AG04450 (cell line): ENCODE data around the gene CACNA1F. TPM values are rescaled to one million over a fixed set of nuclear protein-coding genes. Genes with fewer than 3 reads are reported as not detected.

ENCODE experiments used
- CTCF ChIA-PET: fragments of 300-600, 350-600 bp; formaldehyde crosslinking; extraction: SDS; loops from one replicate; lab custom pipeline; 2022; ENCODE audit warnings: antibody characterized with exemption, inconsistent platforms; lab: Charles Lee
- POLR2A ChIA-PET: fragments of 350-600 bp; formaldehyde crosslinking; extraction: SDS; loops from one replicate; lab custom pipeline; 2021; ENCODE audit warnings: antibody characterized with exemption, inconsistent platforms; lab: Yijun Ruan, JAX
- DNase-seq: peaks from one replicate; pipeline ENCODE4 v3.0.0-alpha.2; 2011; ENCODE audit warnings: low read depth, low spot score
- H3K27ac ChIP-seq: one replicate; pipeline ENCODE4 v1.5.1; 2012; ENCODE audit warnings: low read depth, low read length, control low read depth
- H3K27me3 ChIP-seq: one replicate; pipeline ENCODE4 v1.6.0; 2012; ENCODE audit warnings: low read length; ENCODE audit not compliant: control insufficient read depth, insufficient read depth
- H3K4me3 ChIP-seq: 2 replicates; pipeline ENCODE4 v1.5.1; 2011; ENCODE audit warnings: mild to moderate bottlenecking, low read depth, low read length, control low read depth
- H3K9me3 ChIP-seq: 2 replicates; pipeline ENCODE4 v1.5.1; 2012; ENCODE audit warnings: low read length; ENCODE audit not compliant: control insufficient read depth, insufficient read depth
- polyA plus RNA-seq: library from polyadenylated mRNA; depleted of rRNA; stranded (reverse); fragments of >200 nt; gene quantifications from 2 replicates; pipeline ENCODE4 v1.2.3, GENCODE V29; 2011
- TF ChIP-seq, protein P1 (sequence below): IDR thresholded peaks from 2 replicates; pipeline ENCODE4 v1.5.1; 2011; ENCODE audit warnings: low read depth, low read length, control low read depth, inconsistent platforms

The CACNA1F gene
- polyA plus RNA-seq, 1 experiment = not detected

DNA sequence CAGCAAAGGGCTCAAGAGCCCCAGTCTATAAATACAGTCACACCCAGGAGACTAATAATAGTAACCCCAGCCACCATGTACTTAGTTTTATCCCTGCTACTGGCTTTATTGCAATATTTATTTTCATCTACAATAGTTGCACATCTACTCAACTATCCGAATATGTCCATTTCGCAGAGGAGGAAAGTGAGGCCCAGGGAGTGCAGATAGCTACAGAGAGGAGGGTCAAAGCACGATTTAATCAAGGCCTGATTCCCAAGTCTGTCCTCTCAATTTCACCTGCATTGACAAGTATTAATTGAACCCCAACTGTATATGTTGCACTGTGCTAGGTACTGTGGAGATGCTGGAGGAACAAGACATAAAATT lies 65.4 kb downstream of the CACNA1F start:
- Histone ChIP-seq H3K27ac (peak overlapping the region; percentile 85), H3K9me3 (no peaks in the 10 kb centered on the region), H3K27me3 (no peaks in the 10 kb centered on the region), H3K4me3 (peak overlapping the region; percentile 35)
- CTCF ChIA-PET = interaction anchor here (2.6 kb wide), 1 partner anchor 12 kb away, joined by 28 read pairs; no protein-coding TSS in a partner anchor
- no peak for DNase-seq
- POLR2A ChIA-PET = no interaction called here
- TF ChIP-seq, protein P1, sequence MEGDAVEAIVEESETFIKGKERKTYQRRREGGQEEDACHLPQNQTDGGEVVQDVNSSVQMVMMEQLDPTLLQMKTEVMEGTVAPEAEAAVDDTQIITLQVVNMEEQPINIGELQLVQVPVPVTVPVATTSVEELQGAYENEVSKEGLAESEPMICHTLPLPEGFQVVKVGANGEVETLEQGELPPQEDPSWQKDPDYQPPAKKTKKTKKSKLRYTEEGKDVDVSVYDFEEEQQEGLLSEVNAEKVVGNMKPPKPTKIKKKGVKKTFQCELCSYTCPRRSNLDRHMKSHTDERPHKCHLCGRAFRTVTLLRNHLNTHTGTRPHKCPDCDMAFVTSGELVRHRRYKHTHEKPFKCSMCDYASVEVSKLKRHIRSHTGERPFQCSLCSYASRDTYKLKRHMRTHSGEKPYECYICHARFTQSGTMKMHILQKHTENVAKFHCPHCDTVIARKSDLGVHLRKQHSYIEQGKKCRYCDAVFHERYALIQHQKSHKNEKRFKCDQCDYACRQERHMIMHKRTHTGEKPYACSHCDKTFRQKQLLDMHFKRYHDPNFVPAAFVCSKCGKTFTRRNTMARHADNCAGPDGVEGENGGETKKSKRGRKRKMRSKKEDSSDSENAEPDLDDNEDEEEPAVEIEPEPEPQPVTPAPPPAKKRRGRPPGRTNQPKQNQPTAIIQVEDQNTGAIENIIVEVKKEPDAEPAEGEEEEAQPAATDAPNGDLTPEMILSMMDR = no peak

DNA sequence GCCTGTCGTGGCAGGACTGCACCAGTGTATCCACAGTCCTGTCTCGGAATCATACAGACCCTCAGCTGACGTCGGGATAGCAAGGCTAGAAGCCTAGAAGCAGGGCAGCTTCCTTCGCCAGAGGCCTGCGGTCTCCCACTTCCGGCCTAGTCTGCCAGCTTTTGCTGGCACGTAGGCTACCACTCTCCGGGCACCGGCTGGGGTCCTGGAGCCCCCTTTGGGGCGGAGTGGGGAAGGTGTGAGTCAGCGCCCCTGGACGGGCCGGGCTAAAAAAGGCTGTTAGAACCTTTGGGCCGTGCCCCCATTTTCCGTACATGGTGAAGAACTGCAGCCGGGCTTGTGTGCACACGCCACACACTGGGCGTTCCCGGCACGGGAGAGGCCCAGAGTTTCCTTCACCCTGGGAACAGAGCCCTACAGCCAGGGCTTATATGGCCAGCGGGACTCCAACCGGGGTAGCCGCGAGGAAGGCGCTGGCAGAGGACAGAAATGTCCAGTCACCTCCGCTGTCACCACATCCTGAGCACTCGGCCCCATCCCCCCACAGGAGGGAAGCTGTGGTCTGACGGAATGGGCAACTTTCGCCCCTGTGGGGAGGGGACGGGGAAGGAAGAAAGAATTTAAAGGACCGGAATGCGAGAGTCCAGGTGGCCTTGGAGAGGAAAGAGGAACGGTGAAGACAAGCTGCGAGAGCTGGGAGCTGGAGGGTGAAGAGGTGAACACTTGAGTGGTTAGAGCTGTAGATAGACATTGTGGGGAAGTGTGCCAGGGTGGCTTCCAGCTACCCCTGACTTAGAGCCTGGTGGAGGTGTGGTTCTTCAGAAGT lies 66.0 kb downstream of the CACNA1F start:
- Histone ChIP-seq H3K4me3 (peak overlapping the region; percentile 35), H3K27ac (peak overlapping the region; percentile 85), H3K27me3 (no peaks in the 10 kb centered on the region), H3K9me3 (no peaks in the 10 kb centered on the region)
- no peak for DNase-seq
- CTCF ChIA-PET = interaction anchor here (1.5 to 2.6 kb wide), 2 partner anchors 12 to 25 kb away, joined by 4 to 28 read pairs; no protein-coding TSS in a partner anchor
- TF ChIP-seq, protein P1 = no peak
- POLR2A ChIA-PET = interaction anchor here (1.1 to 1.6 kb wide), 4 partner anchors 11 to 125 kb away, joined by 3 to 7 read pairs (median 5); no protein-coding TSS in a partner anchor

DNA sequence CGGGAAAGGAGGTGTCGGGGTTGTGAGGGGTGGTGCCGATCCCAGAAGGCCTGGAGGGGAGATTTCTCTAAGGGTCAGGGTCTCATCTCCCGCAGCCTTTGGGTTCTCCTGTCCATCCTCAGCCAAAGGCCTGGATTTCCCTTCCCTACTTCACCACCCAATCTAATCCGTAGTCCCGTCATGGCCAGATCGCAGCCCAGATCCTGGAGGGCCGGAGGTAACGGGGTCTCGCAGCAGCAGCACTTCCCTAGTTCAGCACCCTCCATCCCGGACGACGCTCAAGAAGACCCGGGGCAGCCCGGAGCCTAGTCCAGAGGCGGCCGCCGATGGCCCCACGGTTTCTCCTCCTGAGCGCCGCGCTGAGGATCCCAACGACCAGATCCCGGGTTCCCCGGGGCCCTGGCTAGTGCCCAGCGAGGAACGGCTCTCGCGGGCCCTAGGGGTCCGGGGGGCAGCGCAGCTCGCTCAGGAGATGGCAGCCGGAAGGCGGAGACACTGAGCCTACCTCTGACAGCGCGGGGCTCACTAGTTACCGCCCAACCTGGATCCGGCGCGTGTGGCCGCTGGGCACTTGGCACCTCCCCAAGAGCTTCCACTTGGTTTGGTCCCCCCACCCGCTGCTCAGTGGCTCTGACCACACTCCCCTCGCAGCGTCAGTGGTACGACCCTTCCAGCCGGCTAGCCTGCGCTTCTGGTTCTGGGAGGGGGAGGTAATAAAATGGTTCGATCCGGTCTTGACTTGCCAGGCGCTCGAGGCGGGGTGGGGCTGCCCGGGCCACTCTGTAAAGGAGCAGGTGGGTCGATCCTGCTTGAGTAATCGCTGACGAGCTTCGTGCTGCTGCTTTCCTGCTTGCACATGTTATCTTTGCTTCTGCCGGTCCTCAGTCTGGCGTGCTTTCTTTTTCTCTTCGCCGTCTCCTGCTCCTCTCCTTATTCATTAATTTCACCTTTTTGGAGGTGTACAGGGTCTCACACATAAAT lies 66.9 kb downstream of the CACNA1F start:
- ChIA-PET CTCF (interaction anchor here (1.5 to 2.6 kb wide), 2 partner anchors 11 to 26 kb away, joined by 4 to 28 read pairs; no protein-coding TSS in a partner anchor), POLR2A (interaction anchor here (1.1 to 1.6 kb wide), 4 partner anchors 10 to 125 kb away, joined by 3 to 7 read pairs (median 5); no protein-coding TSS in a partner anchor)
- peak overlapping the region; percentile 35 for H3K4me3 ChIP-seq
- H3K27ac ChIP-seq = peak overlapping the region; percentile 85
- no peak for DNase-seq
- TF ChIP-seq, protein P1 = no peak
- no peaks in the 10 kb centered on the region for H3K9me3 ChIP-seq
- H3K27me3 ChIP-seq = no peaks in the 10 kb centered on the region

DNA sequence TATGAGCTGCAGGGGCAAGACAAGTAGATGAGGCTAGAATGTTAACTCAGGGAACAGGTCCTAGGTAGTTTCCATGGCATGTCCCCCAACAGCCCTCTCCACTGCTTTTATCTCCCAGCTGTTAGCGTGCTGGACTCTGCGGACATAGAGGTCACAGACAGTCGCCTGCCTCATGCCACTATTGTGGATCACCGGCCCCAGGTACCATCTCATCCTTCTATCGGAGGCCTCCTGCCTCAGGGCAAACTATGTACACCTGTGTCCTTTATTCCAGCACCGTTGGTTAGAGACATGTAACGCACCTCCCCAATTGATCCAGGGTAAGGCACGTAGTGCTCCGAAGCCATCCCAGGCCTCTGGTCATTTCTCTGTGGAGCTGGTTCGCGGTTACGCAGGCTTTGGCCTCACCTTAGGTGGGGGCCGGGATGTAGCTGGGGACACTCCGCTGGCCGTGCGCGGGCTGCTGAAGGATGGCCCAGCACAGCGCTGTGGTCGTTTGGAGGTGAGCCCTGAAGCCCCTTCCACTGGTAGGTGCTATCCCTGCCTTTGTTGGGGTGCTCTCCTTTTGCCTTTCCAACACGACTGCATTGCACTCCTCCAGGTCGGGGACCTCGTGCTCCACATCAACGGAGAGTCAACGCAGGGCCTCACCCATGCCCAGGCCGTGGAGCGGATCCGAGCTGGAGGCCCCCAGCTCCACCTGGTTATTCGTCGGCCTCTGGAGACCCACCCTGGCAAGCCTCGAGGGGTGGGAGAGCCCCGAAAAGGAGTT lies 68.4 kb downstream of the CACNA1F start:
- POLR2A ChIA-PET = no interaction called here
- CTCF ChIA-PET = interaction anchor here (1.5 to 1.8 kb wide), 2 partner anchors 9 to 11 kb away, joined by 8 read pairs; no protein-coding TSS in a partner anchor
- Histone ChIP-seq H3K27ac (no peak overlapping the region), H3K27me3 (no peaks in the 10 kb centered on the region), H3K9me3 (no peaks in the 10 kb centered on the region), H3K4me3 (no peak overlapping the region)
- DNase-seq = no peak
- TF ChIP-seq, protein P1 = no peak
